GM18526 (cell line): ENCODE data around the gene E2F3.

Source experiments
- POLR2A ChIP-seq: IDR thresholded peaks from 3 replicates; pipeline ENCODE4 v1.6.1; 2011; ENCODE audit not compliant: insufficient read length; ENCODE audit errors: extremely low read depth

The E2F3 gene

GRCh38 chr6:20463396-20463795, 61.7 kb downstream of the E2F3 start:
- TF ChIP-seq POLR2A, result no peak

GRCh38 chr6:20464041-20464440, 62.4 kb downstream of the E2F3 start:
- TF ChIP-seq POLR2A, result no peak

- TF ChIP-seq POLR2A, result no peak
Measured at GRCh38 chr6:20464847-20465246, 63.2 kb downstream of the E2F3 start.

- TF ChIP-seq POLR2A, result no peak
Measured at GRCh38 chr6:20467437-20467836, 65.8 kb downstream of the E2F3 start.

- no peak for TF ChIP-seq POLR2A
Measured at GRCh38 chr6:20468209-20468608, 66.5 kb downstream of the E2F3 start.

- no peak for TF ChIP-seq POLR2A
Measured at GRCh38 chr6:20472748-20473147, 71.1 kb downstream of the E2F3 start.

- no peak for TF ChIP-seq POLR2A
Measured at GRCh38 chr6:20473518-20473917, 71.8 kb downstream of the E2F3 start.

GRCh38 chr6:20474874-20475542, 73.3 kb downstream of the E2F3 start:
- no peak for TF ChIP-seq POLR2A

GRCh38 chr6:20476501-20477043, 74.9 kb downstream of the E2F3 start:
- no peak for TF ChIP-seq POLR2A

- no peak for TF ChIP-seq POLR2A
Measured at GRCh38 chr6:20477485-20477884, 75.8 kb downstream of the E2F3 start.

- no peak for TF ChIP-seq POLR2A
Measured at GRCh38 chr6:20479060-20479459, 77.4 kb downstream of the E2F3 start.

GRCh38 chr6:20479526-20479925, 77.8 kb downstream of the E2F3 start:
- TF ChIP-seq POLR2A, result no peak

GRCh38 chr6:20481281-20481680, 79.6 kb downstream of the E2F3 start:
- TF ChIP-seq POLR2A, result no peak

GRCh38 chr6:20483887-20484497, 82.3 kb downstream of the E2F3 start:
- no peak for TF ChIP-seq POLR2A

- no peak for TF ChIP-seq POLR2A
Measured at GRCh38 chr6:20486641-20487040, 85.0 kb downstream of the E2F3 start.

GRCh38 chr6:20487669-20488375, 86.1 kb downstream of the E2F3 start:
- no peak for TF ChIP-seq POLR2A
